IMR-90 (cell line): ENCODE data around the gene VIPR2. TPM values are rescaled to one million over a fixed set of nuclear protein-coding genes. Genes with fewer than 3 reads are reported as not detected.

ENCODE experiments used
- ATAC-seq: fragments of 200-7000 bp; cut with Tn5 transposase; 2 replicates; pipeline ENCODE4 v1.9.1; 2020; ENCODE audit warnings: low read depth, mild to moderate bottlenecking, moderate library complexity
- BruUV-seq: library from RNA; stranded (reverse); fragments of 400-500 nt; replicated peaks from 2 replicates; lab custom pipeline; 2021; lab: Mats Ljungman, UMichigan
- CTCF ChIA-PET: fragments of 300-600 bp; formaldehyde crosslinking; extraction: SDS; loops from one replicate; lab custom pipeline; 2021; ENCODE audit warnings: antibody characterized with exemption; lab: Yijun Ruan, JAX
- POLR2A ChIA-PET: fragments of 300-600 bp; sonication (Branson Sonifier 250); formaldehyde crosslinking; loops from one replicate; lab custom pipeline; 2022; ENCODE audit warnings: antibody characterized with exemption; ENCODE audit not compliant: unreplicated experiment; lab: Charles Lee
- DNase-seq: peaks from one replicate; pipeline ENCODE4 v3.0.0; 2013
- H2AFZ ChIP-seq: replicated peaks from 2 replicates; pipeline ENCODE3; 2013; ENCODE audit warnings: low read length, mild to moderate bottlenecking; ENCODE audit not compliant: poor library complexity
- H2AK5ac ChIP-seq: 2 replicates; pipeline ENCODE4 v1.6.1; 2013; ENCODE audit warnings: low read depth, low read length, inconsistent platforms
- H2AK9ac ChIP-seq: replicated peaks from 2 replicates; pipeline ENCODE3; 2013; ENCODE audit warnings: mild to moderate bottlenecking, low read depth, low read length, moderate library complexity; ENCODE audit not compliant: poor library complexity
- H2BK120ac ChIP-seq: 2 replicates; pipeline ENCODE4 v1.6.1; 2013; ENCODE audit warnings: low read depth, low read length, inconsistent platforms
- H2BK15ac ChIP-seq: 3 replicates; pipeline ENCODE4 v1.6.1; 2013; ENCODE audit warnings: low read depth, low read length, inconsistent platforms
- H2BK20ac ChIP-seq: 2 replicates; pipeline ENCODE4 v1.6.1; 2013; ENCODE audit warnings: low read depth, mild to moderate bottlenecking, inconsistent platforms, low read length, moderate library complexity
- H2BK5ac ChIP-seq: 2 replicates; pipeline ENCODE4 v1.6.1; 2013; ENCODE audit warnings: mild to moderate bottlenecking, low read depth, low read length, inconsistent platforms; ENCODE audit not compliant: poor library complexity, severe bottlenecking
- H3K14ac ChIP-seq: replicated peaks from 2 replicates; pipeline ENCODE4 v1.6.1; 2013; ENCODE audit warnings: low read depth, low read length, inconsistent platforms
- H3K18ac ChIP-seq: 2 replicates; pipeline ENCODE4 v1.6.1; 2013; ENCODE audit warnings: low read depth, low read length, control low read depth
- H3K23ac ChIP-seq: 2 replicates; pipeline ENCODE4 v1.6.1; 2013; ENCODE audit warnings: low read depth, low read length, inconsistent platforms
- H3K27ac ChIP-seq: 2 replicates; pipeline ENCODE4 v1.5.1; 2013; ENCODE audit warnings: mild to moderate bottlenecking, control low read depth, low read length; ENCODE audit not compliant: insufficient read depth
- H3K27me3 ChIP-seq: 2 replicates; pipeline ENCODE4 v1.6.1; 2013; ENCODE audit warnings: low read length; ENCODE audit not compliant: control insufficient read depth, insufficient read depth
- H3K36me3 ChIP-seq: 2 replicates; pipeline ENCODE4 v1.6.1; 2013; ENCODE audit warnings: low read length, mixed read lengths; ENCODE audit not compliant: control insufficient read depth, insufficient read depth
- H3K4ac ChIP-seq: 2 replicates; pipeline ENCODE4 v1.6.1; 2013; ENCODE audit warnings: low read depth, low read length, inconsistent platforms
- H3K4me1 ChIP-seq: 2 replicates; pipeline ENCODE4 v1.6.1; 2013; ENCODE audit warnings: low read length, mixed read lengths; ENCODE audit not compliant: control insufficient read depth, insufficient read depth
- H3K4me2 ChIP-seq: 2 replicates; pipeline ENCODE4 v1.6.1; 2013; ENCODE audit warnings: low read depth, mild to moderate bottlenecking, control low read depth, low read length, moderate library complexity
- H3K4me3 ChIP-seq: 2 replicates; pipeline ENCODE4 v1.5.1; 2013; ENCODE audit warnings: low read depth, mild to moderate bottlenecking, control low read depth, low read length, moderate library complexity; ENCODE audit not compliant: insufficient read depth
- H3K56ac ChIP-seq: 2 replicates; pipeline ENCODE4 v1.6.1; 2013; ENCODE audit warnings: low read length, inconsistent platforms; ENCODE audit not compliant: insufficient read depth; ENCODE audit errors: extremely low read depth
- H3K79me1 ChIP-seq, 2 experiments: 2 replicates each; pipeline ENCODE4 v1.6.1; 2013; ENCODE audit warnings: low read length in 2 of 2, inconsistent platforms in 1 of 2, low read depth in 1 of 2
- H3K9ac ChIP-seq: 2 replicates; pipeline ENCODE4 v1.6.1; 2013; ENCODE audit warnings: low read depth, low read length, control low read depth
- H3K9me1 ChIP-seq: 2 replicates; pipeline ENCODE4 v1.6.1; 2013; ENCODE audit warnings: low read length, inconsistent platforms; ENCODE audit not compliant: insufficient read depth
- H3K9me3 ChIP-seq: 2 replicates; pipeline ENCODE4 v1.6.1; 2013; ENCODE audit warnings: low read length; ENCODE audit not compliant: control insufficient read depth, insufficient read depth
- H4K20me1 ChIP-seq: 2 replicates; pipeline ENCODE4 v1.6.1; 2013; ENCODE audit warnings: low read length, inconsistent platforms; ENCODE audit not compliant: insufficient read depth
- H4K5ac ChIP-seq: 2 replicates; pipeline ENCODE4 v1.6.1; 2013; ENCODE audit warnings: mild to moderate bottlenecking, low read depth, low read length, control low read depth
- H4K8ac ChIP-seq, 2 experiments: 2 replicates each; pipeline ENCODE4 v1.6.1; 2013; ENCODE audit warnings: low read depth in 2 of 2, low read length in 2 of 2, control low read depth in 1 of 2, inconsistent platforms in 1 of 2
- H4K91ac ChIP-seq: 2 replicates; pipeline ENCODE4 v1.6.1; 2013; ENCODE audit warnings: low read depth, low read length, inconsistent platforms; ENCODE audit not compliant: insufficient read depth
- MAZ ChIP-seq: IDR thresholded peaks from 2 replicates; pipeline ENCODE4 v1.6.1; 2012; ENCODE audit warnings: low read depth, mild to moderate bottlenecking, low read length, improper control_type of control experiment, moderate library complexity, borderline replicate concordance
- RCOR1 ChIP-seq: IDR thresholded peaks from 2 replicates; pipeline ENCODE4 v1.6.1; 2012; ENCODE audit warnings: mild to moderate bottlenecking, low read length, improper control_type of control experiment; ENCODE audit not compliant: insufficient replicate concordance
- SMC3 ChIP-seq: fragments of 150-350 bp; IDR thresholded peaks from 2 replicates; pipeline ENCODE4 v1.6.1; 2016; ENCODE audit warnings: low read depth, mild to moderate bottlenecking, antibody characterized with exemption, low read length, moderate library complexity
- WGBS, 2 experiments: methylation state at CpG; one replicate each; pipeline versions ENCODE4 v1.1.5 to v1.1.7; 2013; ENCODE audit warnings: missing lambda C conversion rate in 2 of 2; ENCODE audit not compliant: insufficient read length in 1 of 2; ENCODE audit errors: extremely low coverage in 2 of 2; 5-methylcytosine and 5-hydroxymethylcytosine counted together
- dilution Hi-C: fragments of 300-500 bp; cut with HindIII; formaldehyde crosslinking; loops from one replicate; pipeline ENCODE4 v1.14.3; 2018; ENCODE audit warnings: low sequenced_read_pairs; ENCODE audit not compliant: unreplicated experiment
- in situ Hi-C: fragments of 300-500 bp; cut with MboI; formaldehyde crosslinking; loops from 3 replicates; pipeline ENCODE4 v1.14.3; 2019; ENCODE audit warnings: low sequenced_read_pairs, inconsistent platforms, mixed read lengths
- intact Hi-C: fragments of 100-400 bp; cut with micrococcal nuclease; formaldehyde crosslinking; loops from 2 replicates; pipeline ENCODE4 v1.10.0; 2022
- polyA plus RNA-seq, 3 experiments: library from polyadenylated mRNA; depleted of rRNA; stranded (reverse); fragments of >200 nt; gene quantifications; 2 replicates each; pipeline ENCODE4 v1.2.3, GENCODE V29; 2012; ENCODE audit warnings: low replicate concordance in 1 of 3
- total RNA-seq: library from RNA; depleted of rRNA; stranded (reverse); fragments of >200 nt; gene quantifications from 2 replicates; pipeline ENCODE4 v1.2.3, GENCODE V29; 2012
- TF ChIP-seq, protein P1 (sequence below): conservative IDR thresholded peaks from 2 replicates; pipeline ENCODE4 v1.5.1; 2012; ENCODE audit warnings: mild to moderate bottlenecking, low read depth, low read length, improper control_type of control experiment

VIPR2 gene
- total and polyA plus RNA-seq, 2 of the 4 experiments (the other 2 are of a cell fraction): not detected

DNA sequence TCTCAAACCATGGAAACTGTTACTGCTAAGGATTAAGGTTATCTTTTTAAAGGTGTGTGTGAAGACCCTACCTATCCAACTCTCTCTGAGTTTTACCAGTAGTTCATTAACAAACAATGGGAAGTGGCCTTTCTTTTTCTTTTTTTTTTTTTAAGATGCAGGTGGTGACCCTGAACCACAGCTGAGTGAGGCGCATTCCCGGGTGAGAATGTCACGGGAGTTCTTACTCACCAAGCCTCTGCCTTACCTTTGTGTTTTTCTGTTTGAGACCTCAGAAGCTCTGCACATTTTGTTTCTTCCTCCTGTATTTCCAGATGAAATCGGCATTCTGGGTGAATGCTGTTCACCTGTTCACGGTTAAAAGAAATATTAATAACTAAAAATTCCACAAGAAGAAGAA lies 2.5 kb downstream of the VIPR2 start:
- no peak overlapping the region for H4K5ac ChIP-seq
- peaks cover 5% of the 10 kb centered on the region; the same call in 1 of the 2 replicates for H3K27me3 ChIP-seq
- H2BK120ac ChIP-seq: no peak overlapping the region
- H3K56ac ChIP-seq: no peak overlapping the region
- no peaks in the 10 kb centered on the region for H3K4me1 ChIP-seq
- no peak for TF ChIP-seq RCOR1
- TF ChIP-seq, protein P1, sequence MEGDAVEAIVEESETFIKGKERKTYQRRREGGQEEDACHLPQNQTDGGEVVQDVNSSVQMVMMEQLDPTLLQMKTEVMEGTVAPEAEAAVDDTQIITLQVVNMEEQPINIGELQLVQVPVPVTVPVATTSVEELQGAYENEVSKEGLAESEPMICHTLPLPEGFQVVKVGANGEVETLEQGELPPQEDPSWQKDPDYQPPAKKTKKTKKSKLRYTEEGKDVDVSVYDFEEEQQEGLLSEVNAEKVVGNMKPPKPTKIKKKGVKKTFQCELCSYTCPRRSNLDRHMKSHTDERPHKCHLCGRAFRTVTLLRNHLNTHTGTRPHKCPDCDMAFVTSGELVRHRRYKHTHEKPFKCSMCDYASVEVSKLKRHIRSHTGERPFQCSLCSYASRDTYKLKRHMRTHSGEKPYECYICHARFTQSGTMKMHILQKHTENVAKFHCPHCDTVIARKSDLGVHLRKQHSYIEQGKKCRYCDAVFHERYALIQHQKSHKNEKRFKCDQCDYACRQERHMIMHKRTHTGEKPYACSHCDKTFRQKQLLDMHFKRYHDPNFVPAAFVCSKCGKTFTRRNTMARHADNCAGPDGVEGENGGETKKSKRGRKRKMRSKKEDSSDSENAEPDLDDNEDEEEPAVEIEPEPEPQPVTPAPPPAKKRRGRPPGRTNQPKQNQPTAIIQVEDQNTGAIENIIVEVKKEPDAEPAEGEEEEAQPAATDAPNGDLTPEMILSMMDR: no peak
- TF ChIP-seq MAZ: no peak
- no peak for TF ChIP-seq SMC3
- no peak for ATAC-seq
- in situ Hi-C loops (no loop called here), dilution Hi-C loops (no loop called here), intact Hi-C loops (no loop called here)
- no peak overlapping the region for H3K18ac ChIP-seq
- H2AK9ac ChIP-seq: no peak overlapping the region
- no peak overlapping the region for H3K9ac ChIP-seq
- no peak overlapping the region for H2BK20ac ChIP-seq
- H3K9me1 ChIP-seq: no peaks in the 10 kb centered on the region
- no peaks in the 10 kb centered on the region for H3K36me3 ChIP-seq
- POLR2A ChIA-PET: no interaction called here
- DNase-seq: no peak
- BruUV-seq: no TSS peak
- no peak overlapping the region for H4K91ac ChIP-seq
- H2BK5ac ChIP-seq: no peak overlapping the region
- H3K9me3 ChIP-seq: peaks cover 8% of the 10 kb centered on the region
- no peak overlapping the region for H2BK15ac ChIP-seq
- no peak overlapping the region for H4K8ac ChIP-seq
- H2AK5ac ChIP-seq: no peak overlapping the region
- H3K4me2 ChIP-seq: no peak overlapping the region
- CTCF ChIA-PET: no interaction called here
- H2AFZ ChIP-seq: no peak overlapping the region
- no peak overlapping the region for H3K27ac ChIP-seq
- no peak overlapping the region for H3K4me3 ChIP-seq
- no peaks in the 10 kb centered on the region for H4K20me1 ChIP-seq
- H3K4ac ChIP-seq: no peak overlapping the region
- H3K79me1 ChIP-seq: no peaks in the 10 kb centered on the region
- no peak overlapping the region for H3K23ac ChIP-seq
- no CpG with 5 or more reads among the region's 5 CpGs for WGBS, 2 experiments
- no peak overlapping the region for H3K14ac ChIP-seq
